Measurements from ENCODE around the gene WHAMM. TPM values are rescaled to one million over a fixed set of nuclear protein-coding genes. Genes with fewer than 3 reads are reported as not detected.

Gene WHAMM
- polyA plus RNA-seq, 1 donor (not counting 4 experiments of a cell fraction or from before 2014, with no cell fraction given), result 4.7 TPM

- DNase-seq (ENCODE audit: low read depth, low spot score), result no peak
- dilution Hi-C loops (cut with MboI; ENCODE audit: extremely low pct_ligation_motif_present, low sequenced_read_pairs), result no loop called here
These were observed 64.8 kb downstream of the WHAMM start for GRCh38 chr15:82874267-82874666.

DNA sequence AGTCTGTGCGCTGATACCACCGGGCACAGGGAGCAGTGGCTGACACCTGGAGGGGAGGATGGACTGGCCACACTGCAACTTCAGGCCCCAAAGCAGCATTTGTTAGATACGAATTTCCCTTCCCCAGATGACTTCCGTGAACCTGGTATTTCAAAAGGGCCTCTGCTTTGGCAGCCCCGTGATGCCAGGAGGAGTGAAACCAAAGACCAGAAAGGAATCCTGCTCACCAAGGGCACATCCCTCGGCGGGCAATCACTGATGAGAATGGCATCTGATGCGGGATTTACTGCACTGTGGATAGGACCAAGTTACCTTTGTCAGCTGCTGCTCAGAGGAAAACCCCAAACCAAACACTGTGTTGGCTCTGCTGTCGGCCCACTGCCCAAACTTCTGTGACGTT lies 65.5 kb downstream of the WHAMM start:
- TF ChIP-seq CTCF (optimal IDR thresholded peaks at IDR 0.05 in 1 of 3, IDR thresholded peaks at IDR 0.05 in 1 of 3, conservative IDR thresholded peaks at IDR 0.05 in 1 of 3; ENCODE audit: extremely low read depth in 1 of 3, insufficient read depth in 2 of 3, low read length in 3 of 3), result no peak
- no peak for TF ChIP-seq EZH2 (IDR thresholded peaks at IDR 0.05; ENCODE audit: low read length)
- H4K20me1 ChIP-seq (ENCODE audit: control insufficient read depth, extremely low read depth, insufficient read depth, low read length), result no peaks in the 10 kb centered on the region
- no peak overlapping the region for H3K4me2 ChIP-seq (ENCODE audit: control insufficient read depth, extremely low read depth, insufficient read depth, low read depth, low read length)
- no peak overlapping the region for H3K9ac ChIP-seq (ENCODE audit: control insufficient read depth, extremely low read depth, insufficient read depth, low read length)
- H2AFZ ChIP-seq (ENCODE audit: control insufficient read depth, low read length), result no peak overlapping the region
- H3K27me3 ChIP-seq (ENCODE audit: control insufficient read depth, extremely low read depth, insufficient read depth, low read length), result no peaks in the 10 kb centered on the region
- peaks cover 3% of the 10 kb centered on the region for H3K4me1 ChIP-seq (ENCODE audit: control insufficient read depth, extremely low read depth, insufficient read depth, low read length)
- FAIRE-seq, result no peak
- no peaks in the 10 kb centered on the region for H3K36me3 ChIP-seq (ENCODE audit: control insufficient read depth in 2 of 2, extremely low read depth in 1 of 2, insufficient read depth in 2 of 2, low read length in 2 of 2)
- no peaks in the 10 kb centered on the region for H3K79me2 ChIP-seq (ENCODE audit: control insufficient read depth, insufficient read depth, low read length)
- no peak overlapping the region for H3K4me3 ChIP-seq (ENCODE audit: control insufficient read depth in 2 of 3, extremely low read depth in 1 of 3, insufficient read depth in 2 of 3, low read depth in 1 of 3, low read length in 3 of 3)
- H3K9me3 ChIP-seq (ENCODE audit: control insufficient read depth, low read depth, low read length), result no peaks in the 10 kb centered on the region
- H3K9me1 ChIP-seq (ENCODE audit: control insufficient read depth, extremely low read depth, insufficient read depth, low read length), result no peaks in the 10 kb centered on the region
- H3K27ac ChIP-seq (ENCODE audit: control insufficient read depth, insufficient read depth, low read length), result no peak overlapping the region
- no peak for DNase-seq (ENCODE audit: low read depth, low spot score)
- dilution Hi-C loops (cut with MboI; ENCODE audit: extremely low pct_ligation_motif_present, low sequenced_read_pairs), result no loop called here

More at GRCh38 chr15:82874267-82874666, 64.8 kb downstream of the WHAMM start:
- no peak for TF ChIP-seq EZH2 (IDR thresholded peaks at IDR 0.05; ENCODE audit: low read length)
- TF ChIP-seq CTCF (optimal IDR thresholded peaks at IDR 0.05 in 1 of 3, IDR thresholded peaks at IDR 0.05 in 1 of 3, conservative IDR thresholded peaks at IDR 0.05 in 1 of 3; ENCODE audit: extremely low read depth in 1 of 3, insufficient read depth in 2 of 3, low read length in 3 of 3), result no peak
- Histone ChIP-seq H3K79me2 (ENCODE audit: control insufficient read depth, insufficient read depth, low read length) (no peaks in the 10 kb centered on the region), H3K4me2 (ENCODE audit: control insufficient read depth, extremely low read depth, insufficient read depth, low read depth, low read length) (no peak overlapping the region), H2AFZ (ENCODE audit: control insufficient read depth, low read length) (no peak overlapping the region), H3K9ac (ENCODE audit: control insufficient read depth, extremely low read depth, insufficient read depth, low read length) (no peak overlapping the region), H3K4me1 (ENCODE audit: control insufficient read depth, extremely low read depth, insufficient read depth, low read length) (peaks cover 3% of the 10 kb centered on the region), H3K36me3 (ENCODE audit: control insufficient read depth in 2 of 2, extremely low read depth in 1 of 2, insufficient read depth in 2 of 2, low read length in 2 of 2) (no peaks in the 10 kb centered on the region), H3K9me1 (ENCODE audit: control insufficient read depth, extremely low read depth, insufficient read depth, low read length) (no peaks in the 10 kb centered on the region), H3K9me3 (ENCODE audit: control insufficient read depth, low read depth, low read length) (no peaks in the 10 kb centered on the region), H4K20me1 (ENCODE audit: control insufficient read depth, extremely low read depth, insufficient read depth, low read length) (no peaks in the 10 kb centered on the region), H3K27me3 (ENCODE audit: control insufficient read depth, extremely low read depth, insufficient read depth, low read length) (no peaks in the 10 kb centered on the region), H3K4me3 (ENCODE audit: control insufficient read depth in 2 of 3, extremely low read depth in 1 of 3, insufficient read depth in 2 of 3, low read depth in 1 of 3, low read length in 3 of 3) (no peak overlapping the region), H3K27ac (ENCODE audit: control insufficient read depth, insufficient read depth, low read length) (no peak overlapping the region)
- FAIRE-seq, result no peak

All from keratinocyte (primary cell).